WTC11 (cell line): ENCODE data around the gene DEFB132.

ENCODE experiments used
- CREM ChIP-seq: sonication (generic); formaldehyde crosslinking; IDR thresholded peaks from 2 replicates; pipeline ENCODE4 v1.8.1; 2022; ENCODE audit warnings: mild to moderate bottlenecking, missing genetic modification reagents, moderate library complexity
- GABPB1 ChIP-seq: sonication (generic); formaldehyde crosslinking; IDR thresholded peaks from 2 replicates; pipeline ENCODE4 v1.8.1; 2023; ENCODE audit warnings: mild to moderate bottlenecking, missing genetic modification reagents
- NFE2L1 ChIP-seq: sonication (generic); formaldehyde crosslinking; IDR thresholded peaks from 2 replicates; pipeline ENCODE4 v1.8.1; 2023; ENCODE audit warnings: missing genetic modification reagents
- ZNF121 ChIP-seq: sonication (generic); formaldehyde crosslinking; IDR thresholded peaks from 2 replicates; pipeline ENCODE4 v1.8.0; 2023; ENCODE audit warnings: missing genetic modification reagents
- ZNF396 ChIP-seq: fragments of 250-450 bp; sonication (Bioruptor Pico); IDR thresholded peaks from 2 replicates; pipeline ENCODE4 v1.8.0; 2021; ENCODE audit warnings: mild to moderate bottlenecking, moderate library complexity, borderline replicate concordance
- TF ChIP-seq, protein P1 (sequence below): sonication (generic); formaldehyde crosslinking; IDR thresholded peaks from 2 replicates; pipeline ENCODE4 v1.8.0; 2022; ENCODE audit warnings: mild to moderate bottlenecking, missing genetic modification reagents
- TF ChIP-seq, protein P2 (sequence below): fragments of 200-600 bp; IDR thresholded peaks from 2 replicates; pipeline ENCODE4 v1.8.0; 2022; ENCODE audit warnings: antibody characterized with exemption
- TF ChIP-seq, protein P3 (sequence below): sonication (generic); formaldehyde crosslinking; IDR thresholded peaks from 2 replicates; pipeline ENCODE4 v1.8.0; 2022; ENCODE audit warnings: mild to moderate bottlenecking, missing genetic modification reagents
- TF ChIP-seq, protein P4 (sequence below): fragments of 250-450 bp; sonication (Bioruptor Pico); IDR thresholded peaks from 2 replicates; pipeline ENCODE4 v2.1.2; 2022; ENCODE audit warnings: mild to moderate bottlenecking, moderate library complexity
- TF ChIP-seq, protein P5 (sequence below): sonication (generic); formaldehyde crosslinking; IDR thresholded peaks from 2 replicates; pipeline ENCODE4 v1.8.0; 2023; ENCODE audit warnings: missing genetic modification reagents, mild to moderate bottlenecking, borderline replicate concordance
- TF ChIP-seq, protein P6 (sequence below): sonication (generic); formaldehyde crosslinking; IDR thresholded peaks from 2 replicates; pipeline ENCODE4 v1.8.1; 2023; ENCODE audit warnings: mild to moderate bottlenecking, missing genetic modification reagents, moderate library complexity
- TF ChIP-seq, protein P7 (sequence below): sonication (generic); formaldehyde crosslinking; IDR thresholded peaks from 2 replicates; pipeline ENCODE4 v1.8.0; 2022; ENCODE audit warnings: missing genetic modification reagents
- TF ChIP-seq, protein P8 (sequence below): sonication (generic); formaldehyde crosslinking; IDR thresholded peaks from 2 replicates; pipeline ENCODE4 v1.8.1; 2022; ENCODE audit warnings: low read depth, missing genetic modification reagents, borderline replicate concordance

DNA sequence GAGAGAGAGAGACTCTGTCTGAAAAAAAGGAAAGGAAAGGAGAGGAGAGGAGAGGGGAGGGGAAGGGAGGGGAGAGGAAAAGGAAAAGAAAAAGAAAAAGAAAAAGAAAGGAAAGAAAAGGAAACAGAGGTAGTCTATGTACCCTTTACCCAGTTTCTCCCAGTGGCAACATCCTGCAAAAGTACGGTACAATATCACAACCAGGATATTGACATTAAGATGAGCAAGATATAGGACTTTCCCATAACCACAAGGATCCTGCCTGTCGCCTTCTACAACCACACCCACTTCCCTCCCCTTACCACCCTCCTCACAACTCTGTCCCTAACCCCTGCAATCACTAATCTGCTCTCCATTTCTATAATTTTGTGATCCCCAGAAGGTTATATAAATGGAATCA is 29.0 kb downstream of the DEFB132 start:
- TF ChIP-seq, protein P1, sequence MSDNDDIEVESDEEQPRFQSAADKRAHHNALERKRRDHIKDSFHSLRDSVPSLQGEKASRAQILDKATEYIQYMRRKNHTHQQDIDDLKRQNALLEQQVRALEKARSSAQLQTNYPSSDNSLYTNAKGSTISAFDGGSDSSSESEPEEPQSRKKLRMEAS (CRISPR knock-in tag): no peak
- TF ChIP-seq, protein P2, sequence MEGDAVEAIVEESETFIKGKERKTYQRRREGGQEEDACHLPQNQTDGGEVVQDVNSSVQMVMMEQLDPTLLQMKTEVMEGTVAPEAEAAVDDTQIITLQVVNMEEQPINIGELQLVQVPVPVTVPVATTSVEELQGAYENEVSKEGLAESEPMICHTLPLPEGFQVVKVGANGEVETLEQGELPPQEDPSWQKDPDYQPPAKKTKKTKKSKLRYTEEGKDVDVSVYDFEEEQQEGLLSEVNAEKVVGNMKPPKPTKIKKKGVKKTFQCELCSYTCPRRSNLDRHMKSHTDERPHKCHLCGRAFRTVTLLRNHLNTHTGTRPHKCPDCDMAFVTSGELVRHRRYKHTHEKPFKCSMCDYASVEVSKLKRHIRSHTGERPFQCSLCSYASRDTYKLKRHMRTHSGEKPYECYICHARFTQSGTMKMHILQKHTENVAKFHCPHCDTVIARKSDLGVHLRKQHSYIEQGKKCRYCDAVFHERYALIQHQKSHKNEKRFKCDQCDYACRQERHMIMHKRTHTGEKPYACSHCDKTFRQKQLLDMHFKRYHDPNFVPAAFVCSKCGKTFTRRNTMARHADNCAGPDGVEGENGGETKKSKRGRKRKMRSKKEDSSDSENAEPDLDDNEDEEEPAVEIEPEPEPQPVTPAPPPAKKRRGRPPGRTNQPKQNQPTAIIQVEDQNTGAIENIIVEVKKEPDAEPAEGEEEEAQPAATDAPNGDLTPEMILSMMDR: no peak
- TF ChIP-seq GABPB1 (CRISPR knock-in tag) (no peak), ZNF121 (no peak), ZNF396 (CRISPR knock-in tag) (no peak), NFE2L1 (CRISPR knock-in tag) (no peak), CREM (CRISPR knock-in tag) (no peak)
- TF ChIP-seq, protein P3, sequence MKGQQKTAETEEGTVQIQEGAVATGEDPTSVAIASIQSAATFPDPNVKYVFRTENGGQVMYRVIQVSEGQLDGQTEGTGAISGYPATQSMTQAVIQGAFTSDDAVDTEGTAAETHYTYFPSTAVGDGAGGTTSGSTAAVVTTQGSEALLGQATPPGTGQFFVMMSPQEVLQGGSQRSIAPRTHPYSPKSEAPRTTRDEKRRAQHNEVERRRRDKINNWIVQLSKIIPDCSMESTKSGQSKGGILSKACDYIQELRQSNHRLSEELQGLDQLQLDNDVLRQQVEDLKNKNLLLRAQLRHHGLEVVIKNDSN: no peak
- TF ChIP-seq, protein P4, sequence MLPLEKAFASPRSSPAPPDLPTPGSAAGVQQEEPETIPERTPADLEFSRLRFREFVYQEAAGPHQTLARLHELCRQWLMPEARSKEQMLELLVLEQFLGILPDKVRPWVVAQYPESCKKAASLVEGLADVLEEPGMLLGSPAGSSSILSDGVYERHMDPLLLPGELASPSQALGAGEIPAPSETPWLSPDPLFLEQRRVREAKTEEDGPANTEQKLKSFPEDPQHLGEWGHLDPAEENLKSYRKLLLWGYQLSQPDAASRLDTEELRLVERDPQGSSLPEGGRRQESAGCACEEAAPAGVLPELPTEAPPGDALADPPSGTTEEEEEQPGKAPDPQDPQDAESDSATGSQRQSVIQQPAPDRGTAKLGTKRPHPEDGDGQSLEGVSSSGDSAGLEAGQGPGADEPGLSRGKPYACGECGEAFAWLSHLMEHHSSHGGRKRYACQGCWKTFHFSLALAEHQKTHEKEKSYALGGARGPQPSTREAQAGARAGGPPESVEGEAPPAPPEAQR (CRISPR knock-in tag): no peak
- TF ChIP-seq, protein P5, sequence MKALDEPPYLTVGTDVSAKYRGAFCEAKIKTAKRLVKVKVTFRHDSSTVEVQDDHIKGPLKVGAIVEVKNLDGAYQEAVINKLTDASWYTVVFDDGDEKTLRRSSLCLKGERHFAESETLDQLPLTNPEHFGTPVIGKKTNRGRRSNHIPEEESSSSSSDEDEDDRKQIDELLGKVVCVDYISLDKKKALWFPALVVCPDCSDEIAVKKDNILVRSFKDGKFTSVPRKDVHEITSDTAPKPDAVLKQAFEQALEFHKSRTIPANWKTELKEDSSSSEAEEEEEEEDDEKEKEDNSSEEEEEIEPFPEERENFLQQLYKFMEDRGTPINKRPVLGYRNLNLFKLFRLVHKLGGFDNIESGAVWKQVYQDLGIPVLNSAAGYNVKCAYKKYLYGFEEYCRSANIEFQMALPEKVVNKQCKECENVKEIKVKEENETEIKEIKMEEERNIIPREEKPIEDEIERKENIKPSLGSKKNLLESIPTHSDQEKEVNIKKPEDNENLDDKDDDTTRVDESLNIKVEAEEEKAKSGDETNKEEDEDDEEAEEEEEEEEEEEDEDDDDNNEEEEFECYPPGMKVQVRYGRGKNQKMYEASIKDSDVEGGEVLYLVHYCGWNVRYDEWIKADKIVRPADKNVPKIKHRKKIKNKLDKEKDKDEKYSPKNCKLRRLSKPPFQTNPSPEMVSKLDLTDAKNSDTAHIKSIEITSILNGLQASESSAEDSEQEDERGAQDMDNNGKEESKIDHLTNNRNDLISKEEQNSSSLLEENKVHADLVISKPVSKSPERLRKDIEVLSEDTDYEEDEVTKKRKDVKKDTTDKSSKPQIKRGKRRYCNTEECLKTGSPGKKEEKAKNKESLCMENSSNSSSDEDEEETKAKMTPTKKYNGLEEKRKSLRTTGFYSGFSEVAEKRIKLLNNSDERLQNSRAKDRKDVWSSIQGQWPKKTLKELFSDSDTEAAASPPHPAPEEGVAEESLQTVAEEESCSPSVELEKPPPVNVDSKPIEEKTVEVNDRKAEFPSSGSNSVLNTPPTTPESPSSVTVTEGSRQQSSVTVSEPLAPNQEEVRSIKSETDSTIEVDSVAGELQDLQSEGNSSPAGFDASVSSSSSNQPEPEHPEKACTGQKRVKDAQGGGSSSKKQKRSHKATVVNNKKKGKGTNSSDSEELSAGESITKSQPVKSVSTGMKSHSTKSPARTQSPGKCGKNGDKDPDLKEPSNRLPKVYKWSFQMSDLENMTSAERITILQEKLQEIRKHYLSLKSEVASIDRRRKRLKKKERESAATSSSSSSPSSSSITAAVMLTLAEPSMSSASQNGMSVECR: no peak
- TF ChIP-seq, protein P6, sequence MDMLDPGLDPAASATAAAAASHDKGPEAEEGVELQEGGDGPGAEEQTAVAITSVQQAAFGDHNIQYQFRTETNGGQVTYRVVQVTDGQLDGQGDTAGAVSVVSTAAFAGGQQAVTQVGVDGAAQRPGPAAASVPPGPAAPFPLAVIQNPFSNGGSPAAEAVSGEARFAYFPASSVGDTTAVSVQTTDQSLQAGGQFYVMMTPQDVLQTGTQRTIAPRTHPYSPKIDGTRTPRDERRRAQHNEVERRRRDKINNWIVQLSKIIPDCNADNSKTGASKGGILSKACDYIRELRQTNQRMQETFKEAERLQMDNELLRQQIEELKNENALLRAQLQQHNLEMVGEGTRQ (CRISPR knock-in tag): no peak
- TF ChIP-seq, protein P7, sequence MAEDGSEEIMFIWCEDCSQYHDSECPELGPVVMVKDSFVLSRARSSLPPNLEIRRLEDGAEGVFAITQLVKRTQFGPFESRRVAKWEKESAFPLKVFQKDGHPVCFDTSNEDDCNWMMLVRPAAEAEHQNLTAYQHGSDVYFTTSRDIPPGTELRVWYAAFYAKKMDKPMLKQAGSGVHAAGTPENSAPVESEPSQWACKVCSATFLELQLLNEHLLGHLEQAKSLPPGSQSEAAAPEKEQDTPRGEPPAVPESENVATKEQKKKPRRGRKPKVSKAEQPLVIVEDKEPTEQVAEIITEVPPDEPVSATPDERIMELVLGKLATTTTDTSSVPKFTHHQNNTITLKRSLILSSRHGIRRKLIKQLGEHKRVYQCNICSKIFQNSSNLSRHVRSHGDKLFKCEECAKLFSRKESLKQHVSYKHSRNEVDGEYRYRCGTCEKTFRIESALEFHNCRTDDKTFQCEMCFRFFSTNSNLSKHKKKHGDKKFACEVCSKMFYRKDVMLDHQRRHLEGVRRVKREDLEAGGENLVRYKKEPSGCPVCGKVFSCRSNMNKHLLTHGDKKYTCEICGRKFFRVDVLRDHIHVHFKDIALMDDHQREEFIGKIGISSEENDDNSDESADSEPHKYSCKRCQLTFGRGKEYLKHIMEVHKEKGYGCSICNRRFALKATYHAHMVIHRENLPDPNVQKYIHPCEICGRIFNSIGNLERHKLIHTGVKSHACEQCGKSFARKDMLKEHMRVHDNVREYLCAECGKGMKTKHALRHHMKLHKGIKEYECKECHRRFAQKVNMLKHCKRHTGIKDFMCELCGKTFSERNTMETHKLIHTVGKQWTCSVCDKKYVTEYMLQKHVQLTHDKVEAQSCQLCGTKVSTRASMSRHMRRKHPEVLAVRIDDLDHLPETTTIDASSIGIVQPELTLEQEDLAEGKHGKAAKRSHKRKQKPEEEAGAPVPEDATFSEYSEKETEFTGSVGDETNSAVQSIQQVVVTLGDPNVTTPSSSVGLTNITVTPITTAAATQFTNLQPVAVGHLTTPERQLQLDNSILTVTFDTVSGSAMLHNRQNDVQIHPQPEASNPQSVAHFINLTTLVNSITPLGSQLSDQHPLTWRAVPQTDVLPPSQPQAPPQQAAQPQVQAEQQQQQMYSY (CRISPR knock-in tag): no peak
- TF ChIP-seq, protein P8, sequence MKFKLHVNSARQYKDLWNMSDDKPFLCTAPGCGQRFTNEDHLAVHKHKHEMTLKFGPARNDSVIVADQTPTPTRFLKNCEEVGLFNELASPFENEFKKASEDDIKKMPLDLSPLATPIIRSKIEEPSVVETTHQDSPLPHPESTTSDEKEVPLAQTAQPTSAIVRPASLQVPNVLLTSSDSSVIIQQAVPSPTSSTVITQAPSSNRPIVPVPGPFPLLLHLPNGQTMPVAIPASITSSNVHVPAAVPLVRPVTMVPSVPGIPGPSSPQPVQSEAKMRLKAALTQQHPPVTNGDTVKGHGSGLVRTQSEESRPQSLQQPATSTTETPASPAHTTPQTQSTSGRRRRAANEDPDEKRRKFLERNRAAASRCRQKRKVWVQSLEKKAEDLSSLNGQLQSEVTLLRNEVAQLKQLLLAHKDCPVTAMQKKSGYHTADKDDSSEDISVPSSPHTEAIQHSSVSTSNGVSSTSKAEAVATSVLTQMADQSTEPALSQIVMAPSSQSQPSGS (CRISPR knock-in tag): no peak
